ENCODE results near the gene MAST2. TPM values are rescaled to one million over a fixed set of nuclear protein-coding genes. Genes with fewer than 3 reads are reported as not detected.
"Not testable (repeated sequence)": the region's sequence is repeated elsewhere in the genome, so short reads cannot be mapped to it uniquely, and the experiment has no call there.

The MAST2 gene
- polyA plus RNA-seq, 1 experiment, result 24.7 TPM

DNA sequence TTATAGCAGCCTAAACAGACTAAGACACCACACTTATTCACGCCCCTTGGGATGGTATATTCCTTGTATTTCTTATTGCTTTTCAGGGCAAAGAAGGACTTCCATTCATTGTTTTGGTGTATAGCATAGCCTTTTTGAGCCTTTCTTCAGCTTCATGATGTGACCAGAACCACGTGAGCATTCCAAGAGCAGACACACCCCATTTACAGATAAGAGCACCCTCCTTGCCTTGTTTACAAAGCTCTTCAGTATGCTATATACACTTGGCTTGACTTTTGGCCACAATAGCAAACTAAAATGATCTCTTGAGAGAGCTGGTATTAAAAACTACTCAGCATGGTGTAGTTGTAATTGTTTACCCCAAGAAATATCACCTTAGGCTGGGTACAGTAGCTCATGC is 250.3 kb downstream of the MAST2 start:
- no peak for DNase-seq (ENCODE audit: low read depth, low spot score)
- POLR2A ChIA-PET, result no interaction called here
- Histone ChIP-seq H3K4me3 (ENCODE audit: low read depth, low read length) (no peak overlapping the region), H3K9me3 (ENCODE audit: control insufficient read depth, insufficient read depth, low read length) (no peaks in the 10 kb centered on the region; the same call in 1 of the 2 replicates), H3K27ac (ENCODE audit: low read depth, low read length) (no peak overlapping the region), H3K27me3 (ENCODE audit: control insufficient read depth, insufficient read depth, low read length) (no peaks in the 10 kb centered on the region)
- TF ChIP-seq, protein P1, sequence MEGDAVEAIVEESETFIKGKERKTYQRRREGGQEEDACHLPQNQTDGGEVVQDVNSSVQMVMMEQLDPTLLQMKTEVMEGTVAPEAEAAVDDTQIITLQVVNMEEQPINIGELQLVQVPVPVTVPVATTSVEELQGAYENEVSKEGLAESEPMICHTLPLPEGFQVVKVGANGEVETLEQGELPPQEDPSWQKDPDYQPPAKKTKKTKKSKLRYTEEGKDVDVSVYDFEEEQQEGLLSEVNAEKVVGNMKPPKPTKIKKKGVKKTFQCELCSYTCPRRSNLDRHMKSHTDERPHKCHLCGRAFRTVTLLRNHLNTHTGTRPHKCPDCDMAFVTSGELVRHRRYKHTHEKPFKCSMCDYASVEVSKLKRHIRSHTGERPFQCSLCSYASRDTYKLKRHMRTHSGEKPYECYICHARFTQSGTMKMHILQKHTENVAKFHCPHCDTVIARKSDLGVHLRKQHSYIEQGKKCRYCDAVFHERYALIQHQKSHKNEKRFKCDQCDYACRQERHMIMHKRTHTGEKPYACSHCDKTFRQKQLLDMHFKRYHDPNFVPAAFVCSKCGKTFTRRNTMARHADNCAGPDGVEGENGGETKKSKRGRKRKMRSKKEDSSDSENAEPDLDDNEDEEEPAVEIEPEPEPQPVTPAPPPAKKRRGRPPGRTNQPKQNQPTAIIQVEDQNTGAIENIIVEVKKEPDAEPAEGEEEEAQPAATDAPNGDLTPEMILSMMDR (IDR thresholded peaks at IDR 0.05; ENCODE audit: low read depth, low read length), result no peak
- CTCF ChIA-PET, result interaction anchor here (0.6 to 1.9 kb wide), 3 partner anchors 18 to 159 kb away, joined by 4 to 6 read pairs (median 4); no protein-coding TSS in a partner anchor

DNA sequence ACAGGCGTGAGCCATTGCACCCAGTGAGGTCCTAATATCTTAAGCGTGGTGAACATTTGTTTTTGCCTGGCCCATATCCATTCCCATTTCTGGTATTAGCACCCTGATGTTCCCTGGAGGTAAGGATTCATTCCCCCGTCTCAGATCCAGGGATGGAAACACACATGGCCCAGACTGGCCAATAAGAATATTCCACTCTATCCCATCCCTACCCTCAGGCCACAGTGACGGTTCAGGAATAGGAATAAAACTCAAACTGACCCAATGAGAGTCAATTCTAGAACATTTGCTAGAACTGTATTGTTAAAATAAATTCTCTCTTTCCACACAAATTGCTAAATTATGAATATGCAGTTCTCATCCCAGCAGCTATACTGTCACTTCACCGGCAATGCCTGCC is 252.9 kb downstream of the MAST2 start:
- no peaks in the 10 kb centered on the region for H3K27me3 ChIP-seq (ENCODE audit: control insufficient read depth, insufficient read depth, low read length)
- TF ChIP-seq, protein P1 (IDR thresholded peaks at IDR 0.05; ENCODE audit: low read depth, low read length), result no peak
- no peak overlapping the region for H3K27ac ChIP-seq (ENCODE audit: low read depth, low read length)
- CTCF ChIA-PET, result no interaction called here
- POLR2A ChIA-PET, result no interaction called here
- no peak overlapping the region for H3K4me3 ChIP-seq (ENCODE audit: low read depth, low read length)
- no peaks in the 10 kb centered on the region; the same call in 1 of the 2 replicates for H3K9me3 ChIP-seq (ENCODE audit: control insufficient read depth, insufficient read depth, low read length)
- DNase-seq (ENCODE audit: low read depth, low spot score), result no peak

DNA sequence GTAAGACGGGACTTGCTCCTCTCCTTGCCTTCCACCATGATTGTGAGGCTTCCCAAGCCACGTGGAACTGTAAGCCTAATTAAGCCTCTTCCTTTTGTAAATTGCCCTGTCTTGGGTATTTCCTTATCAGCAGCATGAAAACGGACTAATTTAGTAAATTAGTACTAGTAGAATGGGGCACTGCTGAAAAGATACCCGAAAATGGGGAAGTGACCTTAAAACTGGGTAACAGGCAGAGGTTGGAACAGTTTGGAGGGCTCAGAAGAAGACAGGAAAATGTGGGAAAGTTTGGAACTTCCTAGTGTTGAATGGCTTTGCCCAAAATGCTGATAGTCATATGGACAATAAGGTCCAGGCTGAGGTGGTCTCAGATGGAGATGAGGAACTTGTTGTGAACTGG is 253.8 kb downstream of the MAST2 start:
- CTCF ChIA-PET; H3K4me3 ChIP-seq (ENCODE audit: low read depth, low read length); H3K9me3 ChIP-seq (ENCODE audit: control insufficient read depth, insufficient read depth, low read length); POLR2A ChIA-PET; H3K27me3 ChIP-seq (ENCODE audit: control insufficient read depth, insufficient read depth, low read length); H3K27ac ChIP-seq (ENCODE audit: low read depth, low read length); DNase-seq (ENCODE audit: low read depth, low spot score): not testable (repeated sequence)

DNA sequence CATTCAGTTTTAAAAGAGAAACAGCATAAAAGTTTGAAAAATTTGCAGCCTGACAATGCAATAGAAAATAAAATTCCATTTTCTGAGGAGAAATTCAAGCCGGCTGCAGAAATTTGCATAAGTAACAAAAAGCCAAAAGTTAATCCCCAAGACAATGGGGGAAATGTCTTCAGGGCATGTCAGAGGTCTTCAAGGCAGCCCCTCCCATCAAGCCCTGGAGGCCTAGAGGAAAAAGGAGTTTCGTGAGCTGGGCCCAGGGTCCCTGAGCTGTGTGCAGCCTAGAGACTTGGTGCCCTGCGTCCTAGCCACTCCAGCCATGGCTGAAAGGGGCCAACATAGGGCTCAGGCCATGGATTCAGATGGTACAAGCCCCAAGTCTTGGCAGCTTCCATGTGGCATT is 254.4 kb downstream of the MAST2 start:
- Histone ChIP-seq H3K27me3 (ENCODE audit: control insufficient read depth, insufficient read depth, low read length) (no peaks in the 10 kb centered on the region), H3K4me3 (ENCODE audit: low read depth, low read length) (no peak overlapping the region), H3K9me3 (ENCODE audit: control insufficient read depth, insufficient read depth, low read length) (no peaks in the 10 kb centered on the region; the same call in 1 of the 2 replicates), H3K27ac (ENCODE audit: low read depth, low read length) (no peak overlapping the region)
- no peak for DNase-seq (ENCODE audit: low read depth, low spot score)
- ChIA-PET CTCF (no interaction called here), POLR2A (no interaction called here)
- TF ChIP-seq, protein P1 (IDR thresholded peaks at IDR 0.05; ENCODE audit: low read depth, low read length), result no peak

DNA sequence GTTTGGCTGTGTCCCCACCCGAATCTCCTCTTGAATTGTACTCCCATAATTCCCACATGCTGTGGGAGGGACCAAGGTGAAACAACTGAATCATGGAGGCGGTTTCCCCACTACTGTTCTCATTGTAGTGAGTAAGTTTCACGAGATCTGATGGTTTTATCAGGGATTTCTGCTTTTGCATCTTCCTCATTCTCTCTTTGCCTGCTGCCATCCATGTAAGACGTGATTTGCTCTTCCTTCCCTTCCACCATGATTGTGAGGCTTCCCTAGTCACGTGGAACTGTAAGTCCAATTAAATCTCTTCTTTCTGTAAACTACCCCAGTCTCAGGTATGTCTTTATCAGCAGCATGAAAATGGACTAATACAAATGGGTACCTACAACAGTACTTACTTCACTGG is 255.5 kb downstream of the MAST2 start:
- CTCF ChIA-PET, result no interaction called here
- POLR2A ChIA-PET, result no interaction called here

More for the DNA sequence above, 255.5 kb downstream of the MAST2 start:
- Histone ChIP-seq H3K9me3 (ENCODE audit: control insufficient read depth, insufficient read depth, low read length) (no peaks in the 10 kb centered on the region; the same call in 1 of the 2 replicates), H3K27ac (ENCODE audit: low read depth, low read length) (no peak overlapping the region), H3K27me3 (ENCODE audit: control insufficient read depth, insufficient read depth, low read length) (no peaks in the 10 kb centered on the region), H3K4me3 (ENCODE audit: low read depth, low read length) (no peak overlapping the region)
- DNase-seq (ENCODE audit: low read depth, low spot score), result no peak
- TF ChIP-seq, protein P1 (IDR thresholded peaks at IDR 0.05; ENCODE audit: low read depth, low read length), result no peak
